ENCODE results near the gene SLC10A7.

DNA sequence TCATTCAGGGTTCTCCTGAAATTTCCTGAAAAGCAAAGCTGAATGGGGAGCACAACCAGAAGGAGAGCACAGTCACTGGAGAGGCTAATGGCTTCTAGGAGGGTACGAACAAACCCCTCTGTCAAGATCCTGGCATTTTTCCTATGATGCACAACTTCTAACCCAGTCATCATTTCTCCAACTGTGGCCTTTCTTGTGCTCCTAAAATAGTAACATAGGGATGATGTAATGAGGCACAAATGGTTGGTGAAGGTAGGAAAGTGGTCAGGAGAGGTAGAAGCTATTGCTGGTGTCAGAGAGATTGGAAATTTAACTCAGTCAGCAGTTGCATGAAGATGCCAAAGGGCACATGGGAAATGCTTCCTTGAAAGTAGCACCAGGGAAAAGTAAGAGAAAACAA is 52.7 kb downstream of the SLC10A7 start:
- TF ChIP-seq, protein P1, sequence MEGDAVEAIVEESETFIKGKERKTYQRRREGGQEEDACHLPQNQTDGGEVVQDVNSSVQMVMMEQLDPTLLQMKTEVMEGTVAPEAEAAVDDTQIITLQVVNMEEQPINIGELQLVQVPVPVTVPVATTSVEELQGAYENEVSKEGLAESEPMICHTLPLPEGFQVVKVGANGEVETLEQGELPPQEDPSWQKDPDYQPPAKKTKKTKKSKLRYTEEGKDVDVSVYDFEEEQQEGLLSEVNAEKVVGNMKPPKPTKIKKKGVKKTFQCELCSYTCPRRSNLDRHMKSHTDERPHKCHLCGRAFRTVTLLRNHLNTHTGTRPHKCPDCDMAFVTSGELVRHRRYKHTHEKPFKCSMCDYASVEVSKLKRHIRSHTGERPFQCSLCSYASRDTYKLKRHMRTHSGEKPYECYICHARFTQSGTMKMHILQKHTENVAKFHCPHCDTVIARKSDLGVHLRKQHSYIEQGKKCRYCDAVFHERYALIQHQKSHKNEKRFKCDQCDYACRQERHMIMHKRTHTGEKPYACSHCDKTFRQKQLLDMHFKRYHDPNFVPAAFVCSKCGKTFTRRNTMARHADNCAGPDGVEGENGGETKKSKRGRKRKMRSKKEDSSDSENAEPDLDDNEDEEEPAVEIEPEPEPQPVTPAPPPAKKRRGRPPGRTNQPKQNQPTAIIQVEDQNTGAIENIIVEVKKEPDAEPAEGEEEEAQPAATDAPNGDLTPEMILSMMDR (IDR thresholded peaks at IDR 0.05) = no peak
- no peak for TF ChIP-seq POLR2A (IDR thresholded peaks at IDR 0.05)

Data from adrenal gland (tissue), 5 donors.